Measurements from ENCODE around the gene ADRB2.
"Not testable (repeated sequence)": the region's sequence is repeated elsewhere in the genome, so short reads cannot be mapped to it uniquely, and the experiment has no call there.

The ADRB2 gene

GRCh38 chr5:148855249-148856008 is 29.0 kb downstream of the ADRB2 start:
- DNase-seq (ENCODE audit: low read depth in 2 of 2), result no peak

- DNase-seq (ENCODE audit: low read depth in 2 of 2), result no peak
Measured at GRCh38 chr5:148856009-148856367, 29.6 kb downstream of the ADRB2 start.

- no peak for DNase-seq (ENCODE audit: low read depth in 2 of 2)
Measured at GRCh38 chr5:148856424-148856823, 30.0 kb downstream of the ADRB2 start.

- DNase-seq (ENCODE audit: low read depth in 2 of 2), result no peak
Measured at GRCh38 chr5:148857474-148857873, 31.1 kb downstream of the ADRB2 start.

- DNase-seq (ENCODE audit: low read depth in 2 of 2), result no peak
Measured at GRCh38 chr5:148858106-148858505, 31.7 kb downstream of the ADRB2 start.

- DNase-seq (ENCODE audit: low read depth in 2 of 2), result no peak
Measured at GRCh38 chr5:148858547-148858946, 32.1 kb downstream of the ADRB2 start.

GRCh38 chr5:148859703-148860102 is 33.3 kb downstream of the ADRB2 start:
- DNase-seq (ENCODE audit: low read depth in 2 of 2), result no peak

- no peak for DNase-seq (ENCODE audit: low read depth in 2 of 2)
Measured at GRCh38 chr5:148860599-148860998, 34.2 kb downstream of the ADRB2 start.

GRCh38 chr5:148861088-148861487 is 34.7 kb downstream of the ADRB2 start:
- DNase-seq (ENCODE audit: low read depth in 2 of 2), result no peak

- DNase-seq (ENCODE audit: low read depth in 2 of 2), result no peak
Measured at GRCh38 chr5:148861696-148862095, 35.3 kb downstream of the ADRB2 start.

GRCh38 chr5:148864113-148864841 is 37.9 kb downstream of the ADRB2 start:
- no peak for DNase-seq (ENCODE audit: low read depth in 2 of 2)

- DNase-seq (ENCODE audit: low read depth in 2 of 2), result no peak
Measured at GRCh38 chr5:148866024-148866423, 39.6 kb downstream of the ADRB2 start.

- no peak for DNase-seq (ENCODE audit: low read depth in 2 of 2)
Measured at GRCh38 chr5:148873120-148873519, 46.7 kb downstream of the ADRB2 start.

GRCh38 chr5:148873690-148874485 is 47.5 kb downstream of the ADRB2 start:
- no peak for DNase-seq (ENCODE audit: low read depth in 2 of 2)

GRCh38 chr5:148875205-148875875 is 48.9 kb downstream of the ADRB2 start:
- no peak for DNase-seq (ENCODE audit: low read depth in 2 of 2)

GRCh38 chr5:148877436-148877835 is 51.0 kb downstream of the ADRB2 start:
- not testable (repeated sequence) for DNase-seq (ENCODE audit: low read depth in 2 of 2)

Measured in stimulated activated CD4-positive, alpha-beta T cell treated with anti-CD3 and anti-CD28 coated beads, Interleukin-4, amount 100 ng/mL, for 48 hours (primary cell).